GM18907 (cell line): ENCODE results near the gene FOXO1.
A peak's percentile ranks its signal among the peaks of the same experiment; 100 is the strongest.

ENCODE experiments used
- ATAC-seq: cut with Tn5 transposase; IDR thresholded peaks from one replicate; pipeline ENCODE4 v1.9.1; 2021; ENCODE audit warnings: mild to moderate bottlenecking, moderate library complexity; ENCODE audit not compliant: unreplicated experiment

Gene FOXO1

DNA sequence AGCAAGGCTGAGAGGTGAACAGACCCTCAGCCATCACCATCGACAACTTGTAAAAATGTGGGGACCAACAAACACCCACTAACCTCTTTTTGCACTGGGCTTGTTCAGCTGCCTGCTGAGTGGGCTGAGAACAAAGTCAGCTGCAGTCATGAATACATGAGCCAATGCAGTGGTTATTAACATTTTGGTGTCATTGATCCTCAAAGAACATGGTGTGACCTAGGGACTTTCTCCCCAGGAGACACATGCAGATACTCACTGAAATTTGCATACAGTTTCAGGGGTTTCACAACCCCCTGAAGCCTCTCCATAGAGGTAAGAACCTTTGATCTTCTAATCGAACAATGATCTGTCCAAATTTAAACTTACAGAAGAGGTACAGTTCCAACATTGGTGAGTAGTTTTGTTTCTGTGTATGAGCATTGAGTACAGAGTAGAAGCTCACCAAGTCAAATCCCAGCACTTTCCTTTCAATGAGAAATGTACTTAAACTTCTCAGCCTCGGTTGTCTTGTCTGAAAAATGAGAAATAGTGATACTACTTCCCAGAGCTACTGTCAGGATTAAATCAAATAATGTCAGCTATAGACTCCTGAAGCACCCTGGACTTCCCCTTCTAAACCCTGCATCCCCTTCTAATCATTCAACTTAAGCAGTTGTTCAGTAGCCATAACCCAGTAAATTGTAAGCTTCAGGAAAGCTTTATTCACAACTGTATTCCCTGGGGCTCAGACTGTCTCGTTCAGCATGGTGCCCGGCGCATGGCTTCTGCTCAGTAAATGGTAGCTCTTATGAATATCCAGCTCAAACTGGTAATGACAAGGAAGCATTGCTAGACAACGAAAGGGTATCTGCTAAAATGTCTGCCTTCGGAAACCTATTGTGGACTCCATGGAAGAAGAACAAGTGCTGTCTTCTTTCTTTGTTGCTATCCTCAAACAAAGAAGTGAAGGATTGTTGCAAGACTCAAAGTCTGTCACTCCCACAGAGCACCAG lies 148.7 kb downstream of the FOXO1 start:
- peak; percentile 83 for ATAC-seq

DNA sequence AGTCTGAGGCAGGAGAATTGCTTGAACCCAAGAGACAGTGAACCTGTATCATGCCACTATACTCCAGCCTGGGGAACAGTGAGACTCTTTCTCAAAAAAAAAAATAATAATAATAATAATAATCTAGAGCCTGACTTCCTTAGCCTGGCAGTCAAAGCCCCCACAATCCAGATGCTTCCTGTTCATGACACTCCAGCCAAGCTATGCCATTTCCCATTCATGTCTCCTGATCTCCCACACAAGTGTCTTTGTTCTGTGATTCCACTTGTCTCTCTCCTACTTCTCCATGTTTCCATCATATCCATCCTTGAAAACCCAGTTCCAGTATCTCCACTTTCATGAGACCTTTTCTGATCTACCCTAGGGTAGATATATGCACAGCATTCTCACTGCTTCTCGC lies 150.7 kb downstream of the FOXO1 start:
- ATAC-seq: no peak

DNA sequence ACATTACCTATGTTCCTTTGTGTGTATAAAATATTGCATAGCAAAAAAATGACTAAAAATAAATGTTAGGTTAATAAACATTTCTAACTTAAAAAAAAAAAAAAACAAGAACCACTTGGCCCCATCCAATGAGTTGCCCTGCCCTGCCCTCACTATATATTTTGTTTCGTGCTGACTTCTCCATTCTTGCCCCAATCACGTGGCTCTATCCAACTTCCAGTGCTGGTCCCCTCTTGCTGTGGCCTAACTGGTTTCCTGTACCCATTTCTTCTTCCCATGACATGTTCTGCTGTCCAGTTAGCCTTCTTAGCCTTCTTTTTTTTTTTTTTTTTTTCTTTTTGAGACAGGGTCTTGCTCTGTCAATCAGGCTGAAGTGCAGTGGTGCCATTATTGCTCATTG lies 151.6 kb downstream of the FOXO1 start:
- ATAC-seq: no peak

DNA sequence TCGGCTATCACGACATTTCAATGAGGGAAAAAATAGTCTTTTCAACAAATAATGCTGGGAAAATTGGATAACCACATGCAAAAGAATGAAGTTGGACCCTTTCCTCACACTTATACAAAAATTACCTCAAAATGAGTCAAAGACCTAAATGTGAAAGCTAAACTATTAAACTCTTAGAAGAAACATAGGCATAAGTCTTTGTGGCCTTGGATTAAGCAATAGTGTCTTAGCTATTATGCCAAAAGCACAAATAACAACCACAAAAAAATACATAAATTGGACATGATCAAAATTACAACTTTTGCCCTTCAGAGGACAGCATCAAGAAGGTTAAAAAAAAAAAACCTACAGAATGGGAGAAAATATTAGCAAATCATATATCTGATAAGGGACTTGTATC lies 156.6 kb downstream of the FOXO1 start:
- no peak for ATAC-seq

DNA sequence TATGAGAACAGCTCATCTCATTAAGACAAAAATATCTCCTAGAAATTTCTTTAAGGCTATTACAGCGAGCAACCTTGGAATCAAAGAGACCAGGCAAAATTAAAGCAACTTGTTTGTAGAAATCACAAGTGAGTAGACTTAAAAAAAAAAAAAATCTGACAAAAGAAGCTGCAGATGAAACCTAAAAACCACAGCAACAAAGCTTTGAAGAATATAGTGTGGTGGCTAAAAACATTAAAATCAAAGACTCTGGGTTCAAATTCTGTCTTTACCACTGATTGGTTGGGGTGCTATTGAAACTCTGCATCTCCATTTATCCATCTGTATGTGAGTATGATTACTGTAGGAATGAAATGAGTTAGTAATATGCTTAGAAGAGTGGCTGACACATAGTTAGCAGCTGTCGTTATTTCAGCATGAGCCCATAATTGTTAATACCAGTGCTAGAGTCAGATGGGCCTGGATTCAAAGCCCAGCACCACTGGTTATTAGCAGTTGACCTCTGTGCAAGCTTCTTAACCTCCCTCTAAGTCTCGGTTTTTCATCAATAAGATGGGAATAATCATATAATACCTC lies 157.6 kb downstream of the FOXO1 start:
- no peak for ATAC-seq

DNA sequence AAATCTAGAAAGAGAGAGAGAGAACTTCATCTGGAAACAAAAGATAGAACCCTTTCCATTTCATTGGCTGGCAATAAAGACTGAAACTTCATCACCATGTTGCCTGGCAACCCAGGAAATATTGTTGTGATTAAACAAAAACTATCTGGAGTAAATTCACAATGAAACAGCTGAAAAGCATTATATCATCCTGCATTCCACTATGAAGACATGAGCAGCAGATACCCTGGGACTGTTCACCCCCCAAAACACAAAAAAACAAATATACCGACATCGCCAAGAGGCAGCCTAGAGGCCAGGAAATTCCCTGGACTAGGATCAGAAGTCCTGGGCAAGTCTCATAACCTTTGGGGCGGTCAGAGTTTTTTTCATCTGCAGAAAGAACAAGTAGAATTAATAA lies 158.3 kb downstream of the FOXO1 start:
- no peak for ATAC-seq

DNA sequence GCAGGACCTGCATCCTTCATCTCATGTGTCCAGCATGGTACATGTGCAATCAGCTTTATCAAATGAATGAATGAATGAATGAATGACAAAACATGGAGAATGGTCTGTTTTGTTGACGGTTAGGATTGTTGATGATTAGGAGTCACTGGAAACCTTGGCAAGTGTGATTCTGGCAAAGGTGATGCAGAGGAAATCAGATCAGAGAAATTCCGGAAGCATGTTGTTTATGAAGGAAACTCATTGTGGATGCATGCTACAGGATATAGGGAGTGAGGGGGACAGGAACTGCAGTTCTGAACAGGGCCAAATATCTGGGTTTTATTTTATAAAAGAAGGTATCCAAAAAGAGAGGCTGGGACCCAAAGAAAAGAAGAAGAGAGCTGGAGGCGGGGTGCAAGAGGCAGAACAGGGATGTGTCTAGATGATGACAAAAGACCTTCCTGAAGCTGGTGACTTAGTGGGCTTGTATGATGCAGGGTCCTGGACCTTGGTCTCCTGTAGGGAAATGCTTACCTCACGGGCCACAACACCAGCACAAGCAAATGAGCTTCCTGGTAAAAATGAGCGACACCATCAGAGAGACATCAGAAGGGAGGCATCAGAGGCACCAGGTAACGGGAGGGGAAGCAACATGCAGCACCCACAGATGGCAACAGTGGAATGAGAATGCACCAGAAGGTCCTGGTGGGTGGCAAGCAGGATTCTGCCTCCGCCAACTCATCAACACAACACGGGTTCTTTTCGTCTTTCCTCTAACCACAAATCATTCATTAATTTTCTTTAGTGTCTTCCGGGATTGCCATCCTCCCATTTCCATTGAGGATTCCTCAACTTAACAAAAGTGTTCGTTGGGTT lies 159.6 kb downstream of the FOXO1 start:
- ATAC-seq: no peak
